ENCODE results near the gene SEMA3B. TPM values are rescaled to one million over a fixed set of nuclear protein-coding genes. Genes with fewer than 3 reads are reported as not detected.

The SEMA3B gene
- total and polyA plus RNA-seq, 2 of the 4 experiments (the other 2 are of a cell fraction), result 4.3 to 29.3 TPM

- no peak overlapping the region for H3K4me2 ChIP-seq (ENCODE audit: low read depth, low read length)
- POLR2A ChIA-PET (ENCODE audit: unreplicated experiment), result no interaction called here
Measured at GRCh38 chr3:50318615-50319014, 49.7 kb downstream of the SEMA3B start.

More at GRCh38 chr3:50318615-50319014, 49.7 kb downstream of the SEMA3B start:
- Histone ChIP-seq H3K18ac (ENCODE audit: low read depth, low read length) (no peak overlapping the region), H3K9ac (ENCODE audit: low read depth, low read length) (no peak overlapping the region), H2BK20ac (ENCODE audit: low read depth, low read length) (no peak overlapping the region), H4K5ac (ENCODE audit: low read depth, low read length) (no peak overlapping the region), H3K9me1 (ENCODE audit: insufficient read depth, low read length) (peaks cover 23% of the 10 kb centered on the region), H2BK15ac (ENCODE audit: low read depth, low read length) (no peak overlapping the region), H3K56ac (ENCODE audit: extremely low read depth, insufficient read depth, low read length) (no peak overlapping the region), H2AK5ac (ENCODE audit: low read depth, low read length) (no peak overlapping the region), H3K27me3 (ENCODE audit: control insufficient read depth, insufficient read depth, low read length) (no peaks in the 10 kb centered on the region), H4K91ac (ENCODE audit: insufficient read depth, low read depth, low read length) (no peak overlapping the region), H4K20me1 (ENCODE audit: insufficient read depth, low read length) (0 out of 2 replicates have a peak, but pooled peaks cover 18% of the 10 kb centered on the region), H2AK9ac (replicated peaks; ENCODE audit: low read depth, low read length, poor library complexity) (no peak overlapping the region), H3K4me3 (ENCODE audit: insufficient read depth, low read depth, low read length) (no peak overlapping the region), H3K4ac (ENCODE audit: low read depth, low read length) (no peak overlapping the region), H3K36me3 (ENCODE audit: control insufficient read depth, insufficient read depth, low read length) (peaks cover 38% of the 10 kb centered on the region), H4K8ac (ENCODE audit: low read depth in 2 of 2, low read length in 2 of 2) (no peak overlapping the region), H3K14ac (replicated peaks; ENCODE audit: low read depth, low read length) (no peak overlapping the region), H3K79me1 (ENCODE audit: low read depth in 1 of 2, low read length in 2 of 2) (peaks cover 29 to 57% of the 10 kb centered on the region in 2 experiments), H2BK5ac (ENCODE audit: low read depth, low read length, poor library complexity, severe bottlenecking) (no peak overlapping the region), H3K4me1 (ENCODE audit: control insufficient read depth, insufficient read depth, low read length) (peaks cover 25% of the 10 kb centered on the region), H3K27ac (ENCODE audit: insufficient read depth, low read length) (no peak overlapping the region), H2AFZ (replicated peaks; ENCODE audit: low read length, poor library complexity) (no peak overlapping the region), H3K9me3 (ENCODE audit: control insufficient read depth, insufficient read depth, low read length) (no peaks in the 10 kb centered on the region), H3K23ac (ENCODE audit: low read depth, low read length) (no peak overlapping the region), H2BK120ac (ENCODE audit: low read depth, low read length) (no peak overlapping the region)
- intact Hi-C loops (cut with micrococcal nuclease) (no loop called here), dilution Hi-C loops (cut with HindIII; ENCODE audit: low sequenced_read_pairs, unreplicated experiment) (no loop called here), in situ Hi-C loops (cut with MboI; ENCODE audit: low sequenced_read_pairs) (no loop called here)
- no peak for DNase-seq
- BruUV-seq (replicated peaks), result no TSS peak
- TF ChIP-seq MXI1 (IDR thresholded peaks at IDR 0.05; ENCODE audit: borderline replicate concordance, low read depth, low read length) (no peak), CHD1 (IDR thresholded peaks at IDR 0.05; ENCODE audit: low read depth, low read length) (no peak), NFE2L2 (IDR thresholded peaks at IDR 0.05; ENCODE audit: low read depth, low read length) (no peak), SMC3 (IDR thresholded peaks at IDR 0.05; ENCODE audit: low read depth, low read length) (no peak), MAZ (IDR thresholded peaks at IDR 0.05; ENCODE audit: borderline replicate concordance, low read depth, low read length) (no peak), CTCF (conservative IDR thresholded peaks at IDR 0.05; ENCODE audit: low read depth, low read length) (no peak), RCOR1 (IDR thresholded peaks at IDR 0.05; ENCODE audit: insufficient replicate concordance, low read length) (no peak), MAFK (IDR thresholded peaks at IDR 0.05; ENCODE audit: low read depth, low read length) (no peak), USF2 (IDR thresholded peaks at IDR 0.05; ENCODE audit: low read depth, low read length) (no peak), RFX5 (IDR thresholded peaks at IDR 0.05; ENCODE audit: low read depth, low read length) (no peak), FOS (IDR thresholded peaks at IDR 0.05; ENCODE audit: low read depth, low read length) (no peak), POLR2A (IDR thresholded peaks at IDR 0.05; ENCODE audit: low read depth, low read length) (no peak), CEBPB (IDR thresholded peaks at IDR 0.05; ENCODE audit: low read depth, low read length) (no peak), BHLHE40 (IDR thresholded peaks at IDR 0.05; ENCODE audit: low read depth, low read length) (no peak), ELK1 (IDR thresholded peaks at IDR 0.05; ENCODE audit: borderline replicate concordance, low read depth, low read length) (no peak), RAD21 (IDR thresholded peaks at IDR 0.05; ENCODE audit: low read length) (no peak)
- CTCF ChIA-PET, result no interaction called here
- ATAC-seq (ENCODE audit: low read depth), result no peak
- 89% methylated on average over 7 of the region's 10 CpGs; no CpG with 5 or more reads in 1 of the 2 experiments for WGBS, 2 experiments (ENCODE audit: extremely low coverage in 2 of 2, insufficient read length in 1 of 2)
